ENCODE measurements around the gene EPG5.

EPG5 gene

DNA sequence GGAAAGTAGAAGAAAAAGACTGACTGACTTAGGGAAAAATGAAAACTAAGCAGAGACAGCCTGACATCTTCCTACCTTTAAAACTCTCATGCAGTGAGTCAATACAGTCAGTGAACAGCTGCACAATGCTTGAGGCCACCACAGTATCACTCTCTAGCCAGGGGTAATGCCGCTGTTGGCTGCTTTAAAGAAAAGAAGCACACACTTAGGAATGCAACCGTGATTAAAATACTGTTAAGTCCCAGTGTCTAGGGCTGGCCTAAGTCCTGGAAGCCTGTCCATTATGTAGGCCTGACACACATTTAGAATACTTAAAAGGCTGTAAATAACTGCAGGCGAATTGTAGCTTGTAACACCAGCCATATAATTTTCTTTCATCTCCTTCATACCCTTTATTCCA is 91.0 kb downstream of the EPG5 start:
- DNase-seq (ENCODE audit: insufficient read length) = no peak
- FAIRE-seq = no peak
- TF ChIP-seq TAF1 (IDR thresholded peaks at IDR 0.05; ENCODE audit: borderline replicate concordance, low read depth, low read length) (no peak), POLR2AphosphoS5 (IDR thresholded peaks at IDR 0.05; ENCODE audit: low read depth, low read length) (no peak), POLR2A (IDR thresholded peaks at IDR 0.05; ENCODE audit: low read depth, low read length) (no peak)

DNA sequence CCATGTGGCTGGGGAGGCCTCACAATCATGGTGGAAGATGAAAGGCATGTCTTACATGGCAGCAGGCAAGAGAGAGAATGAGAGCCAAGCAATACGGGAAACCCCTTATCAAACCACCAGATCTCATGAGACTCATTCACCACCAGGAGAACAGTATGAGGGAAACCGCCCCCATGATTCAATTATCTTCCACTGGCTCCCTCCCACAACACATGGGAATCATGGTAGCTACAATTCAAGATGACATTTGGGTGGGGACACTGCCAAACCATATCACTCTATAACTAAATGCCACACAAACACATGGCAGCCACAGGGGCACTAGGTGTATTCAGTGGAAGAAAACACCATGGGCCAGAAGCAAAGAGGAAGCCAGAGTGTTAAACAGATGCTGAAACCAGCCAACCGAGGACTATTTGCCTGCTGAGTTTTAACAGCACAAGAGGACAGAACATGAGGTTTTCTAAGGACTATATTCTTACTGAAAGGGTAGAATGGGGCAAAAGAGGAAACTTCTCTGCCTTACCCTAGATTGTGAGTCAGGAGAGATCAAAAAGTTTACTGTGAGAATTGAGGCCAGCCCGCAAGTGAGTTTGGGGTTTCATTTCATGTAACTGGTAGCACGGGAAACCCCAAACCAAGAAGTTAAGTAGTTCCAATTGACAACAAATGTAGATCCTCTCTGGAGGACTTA is 92.5 kb downstream of the EPG5 start:
- DNase-seq (ENCODE audit: insufficient read length) (peak; percentile 18), FAIRE-seq (peak; percentile 85)

DNA sequence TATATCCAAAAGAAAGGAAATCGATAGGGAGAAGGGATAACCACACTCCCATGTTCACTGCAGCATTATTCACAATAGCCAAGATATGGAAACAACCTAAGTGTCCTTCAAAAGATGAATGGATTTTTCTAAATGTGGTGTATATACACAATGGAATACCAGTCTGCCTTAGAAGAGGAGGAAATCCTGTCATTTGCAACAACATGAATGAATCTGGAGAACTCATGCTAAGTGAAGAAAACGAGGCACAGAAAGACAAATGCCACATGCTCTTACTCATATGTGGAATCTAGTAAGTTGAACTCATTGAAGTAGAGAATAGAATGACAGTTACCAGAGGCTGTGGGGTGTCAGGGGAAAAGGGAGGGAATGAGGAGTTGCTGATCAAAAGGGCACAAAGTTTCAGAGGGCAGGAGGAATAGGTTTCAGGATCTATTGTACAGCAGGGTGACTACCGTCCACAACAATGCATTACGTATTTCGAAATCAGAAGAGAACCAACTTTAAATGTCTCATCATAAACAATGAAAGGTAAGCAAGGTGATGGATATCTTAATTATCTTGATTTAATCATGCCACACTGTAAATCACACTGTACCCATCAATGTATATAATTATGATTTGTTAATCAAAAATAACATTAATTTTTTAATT is 95.6 kb downstream of the EPG5 start:
- DNase-seq (ENCODE audit: insufficient read length) = no peak
- no peak for FAIRE-seq
- TF ChIP-seq POLR2AphosphoS5 (IDR thresholded peaks at IDR 0.05; ENCODE audit: low read depth, low read length) (no peak), TAF1 (IDR thresholded peaks at IDR 0.05; ENCODE audit: borderline replicate concordance, low read depth, low read length) (no peak), POLR2A (IDR thresholded peaks at IDR 0.05; ENCODE audit: low read depth, low read length) (no peak)

More for the DNA sequence above, 92.5 kb downstream of the EPG5 start:
- TF ChIP-seq POLR2A (IDR thresholded peaks at IDR 0.05; ENCODE audit: low read depth, low read length) (no peak), POLR2AphosphoS5 (IDR thresholded peaks at IDR 0.05; ENCODE audit: low read depth, low read length) (no peak), TAF1 (IDR thresholded peaks at IDR 0.05; ENCODE audit: borderline replicate concordance, low read depth, low read length) (no peak)

DNA sequence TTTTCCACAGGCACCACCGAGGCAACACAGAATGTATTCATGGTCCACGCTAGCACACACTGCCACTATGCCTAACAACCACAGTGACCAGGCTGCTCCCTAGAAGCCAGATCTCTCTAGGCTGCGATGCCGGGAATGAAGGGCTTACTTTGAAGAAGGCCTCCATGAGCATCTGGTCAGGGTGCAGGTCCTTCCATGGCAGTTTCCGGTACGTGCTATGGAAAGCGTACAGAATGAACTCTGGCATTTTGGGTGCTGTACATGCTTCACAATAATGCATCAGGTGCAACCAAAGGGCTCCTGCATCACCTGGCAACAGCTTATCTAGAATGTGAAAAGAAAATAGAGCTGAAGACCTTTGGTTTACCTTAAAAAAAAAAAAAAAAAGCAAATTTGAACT is 96.7 kb downstream of the EPG5 start:
- TF ChIP-seq POLR2A (IDR thresholded peaks at IDR 0.05; ENCODE audit: low read depth, low read length) (no peak), TAF1 (IDR thresholded peaks at IDR 0.05; ENCODE audit: borderline replicate concordance, low read depth, low read length) (no peak), POLR2AphosphoS5 (IDR thresholded peaks at IDR 0.05; ENCODE audit: low read depth, low read length) (no peak)
- FAIRE-seq = no peak
- no peak for DNase-seq (ENCODE audit: insufficient read length)

DNA sequence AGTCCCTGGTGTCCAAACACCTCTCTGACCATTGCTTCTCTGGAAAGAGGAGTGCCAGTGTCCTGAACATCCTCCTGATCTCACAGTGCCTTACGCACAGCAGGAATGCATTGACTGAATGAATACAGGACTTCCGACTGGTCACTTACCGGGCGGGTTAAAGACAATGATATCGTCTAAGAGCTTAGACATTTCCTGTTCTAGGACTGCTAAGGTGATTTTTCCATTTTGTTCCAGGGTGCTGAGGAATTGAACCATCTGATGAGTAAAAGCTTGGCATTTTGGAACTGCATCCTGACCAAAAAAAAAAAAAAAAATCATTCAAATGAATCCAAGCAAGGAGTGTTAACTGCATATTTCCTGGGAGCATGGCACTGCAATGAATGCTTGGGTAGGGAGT is 101.7 kb downstream of the EPG5 start:
- TF ChIP-seq TAF1 (IDR thresholded peaks at IDR 0.05; ENCODE audit: borderline replicate concordance, low read depth, low read length) (no peak), POLR2A (IDR thresholded peaks at IDR 0.05; ENCODE audit: low read depth, low read length) (no peak), POLR2AphosphoS5 (IDR thresholded peaks at IDR 0.05; ENCODE audit: low read depth, low read length) (no peak)
- no peak for FAIRE-seq
- DNase-seq (ENCODE audit: insufficient read length) = no peak

DNA sequence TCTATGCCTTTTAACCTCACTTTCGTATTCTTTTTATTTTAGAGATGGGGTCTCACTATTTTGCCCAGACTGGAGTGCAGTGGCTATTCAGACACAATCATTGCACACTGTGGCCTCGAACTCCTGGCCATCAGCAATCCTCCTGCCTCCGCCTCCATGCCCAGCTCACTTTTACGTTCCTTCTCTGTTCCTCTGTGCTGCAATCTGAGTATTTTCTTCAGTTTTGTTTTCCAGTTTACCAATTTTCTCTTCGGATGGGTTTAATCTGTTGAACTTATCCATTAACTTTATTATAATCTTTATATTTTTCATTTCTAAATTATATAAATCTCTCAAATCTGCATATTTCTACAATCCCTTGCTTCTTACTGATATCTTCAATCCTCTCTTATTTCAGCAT is 103.0 kb downstream of the EPG5 start:
- DNase-seq (ENCODE audit: insufficient read length) = no peak
- TF ChIP-seq POLR2AphosphoS5 (IDR thresholded peaks at IDR 0.05; ENCODE audit: low read depth, low read length) (no peak), TAF1 (IDR thresholded peaks at IDR 0.05; ENCODE audit: borderline replicate concordance, low read depth, low read length) (no peak), POLR2A (IDR thresholded peaks at IDR 0.05; ENCODE audit: low read depth, low read length) (no peak)
- FAIRE-seq = no peak

DNA sequence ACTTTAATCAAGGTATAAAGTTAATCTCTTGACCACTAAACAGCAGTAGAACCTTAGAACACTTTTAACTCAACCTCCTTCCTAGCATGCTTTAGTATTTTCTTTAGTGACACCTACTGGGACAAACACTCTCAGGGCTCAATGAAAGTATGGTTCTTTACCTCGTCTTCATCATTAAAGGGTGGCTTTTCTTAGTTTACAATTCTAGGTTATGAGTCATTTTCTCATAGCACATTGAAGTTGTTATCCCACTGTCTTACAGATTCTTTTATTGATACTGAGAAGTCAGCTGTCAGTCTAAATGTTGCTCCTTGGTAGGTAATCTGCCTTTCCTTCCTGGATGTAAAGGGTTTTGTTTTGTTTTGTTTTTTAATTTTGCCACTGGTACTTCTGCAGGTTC is 103.7 kb downstream of the EPG5 start:
- TF ChIP-seq POLR2A (IDR thresholded peaks at IDR 0.05; ENCODE audit: low read depth, low read length) = no peak
- no peak for TF ChIP-seq TAF1 (IDR thresholded peaks at IDR 0.05; ENCODE audit: borderline replicate concordance, low read depth, low read length)
- TF ChIP-seq POLR2AphosphoS5 (IDR thresholded peaks at IDR 0.05; ENCODE audit: low read depth, low read length) = no peak
- FAIRE-seq (no peak), DNase-seq (ENCODE audit: insufficient read length) (no peak)

DNA sequence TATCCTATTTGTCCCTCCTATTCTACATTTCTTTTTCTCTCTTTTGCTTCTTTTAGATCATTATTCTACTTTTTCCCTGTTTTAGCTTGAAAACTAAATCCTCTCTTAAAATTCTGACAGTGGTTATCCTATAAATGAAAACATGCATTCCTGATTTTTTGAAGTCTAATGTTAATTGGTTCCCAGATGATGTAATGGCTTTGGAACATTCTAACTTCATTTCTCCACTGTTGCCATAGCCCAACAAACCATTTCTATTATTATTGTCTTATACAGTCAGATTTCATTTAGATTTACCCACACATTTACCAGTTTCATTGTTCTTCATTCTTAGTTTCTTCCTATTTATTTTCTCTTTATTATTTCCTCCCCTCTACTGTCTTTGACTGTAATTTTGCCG is 105.2 kb downstream of the EPG5 start:
- no peak for FAIRE-seq
- TF ChIP-seq TAF1 (IDR thresholded peaks at IDR 0.05; ENCODE audit: borderline replicate concordance, low read depth, low read length) (no peak), POLR2A (IDR thresholded peaks at IDR 0.05; ENCODE audit: low read depth, low read length) (no peak), POLR2AphosphoS5 (IDR thresholded peaks at IDR 0.05; ENCODE audit: low read depth, low read length) (no peak)
- DNase-seq (ENCODE audit: insufficient read length) = no peak

DNA sequence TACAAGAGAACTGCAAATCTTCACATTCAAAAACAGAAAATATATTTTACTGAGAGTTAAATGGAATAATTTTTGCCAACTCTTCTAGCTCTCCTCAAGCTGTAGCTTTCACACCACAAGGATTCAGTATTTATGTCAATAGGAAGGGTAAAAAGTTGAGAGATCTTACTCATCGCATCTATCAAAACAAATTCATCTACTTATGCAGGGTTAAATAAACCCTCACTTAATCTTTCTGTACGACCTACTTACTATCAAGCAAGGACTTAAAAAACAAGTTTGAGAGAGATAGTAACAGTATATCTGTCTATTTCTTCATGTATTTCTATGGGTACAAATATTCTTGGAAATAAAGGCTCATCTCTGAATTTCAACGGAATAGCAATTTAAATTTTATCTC is 106.2 kb downstream of the EPG5 start:
- DNase-seq (ENCODE audit: insufficient read length) = no peak
- no peak for FAIRE-seq
- TF ChIP-seq POLR2AphosphoS5 (IDR thresholded peaks at IDR 0.05; ENCODE audit: low read depth, low read length) (no peak), POLR2A (IDR thresholded peaks at IDR 0.05; ENCODE audit: low read depth, low read length) (no peak), TAF1 (IDR thresholded peaks at IDR 0.05; ENCODE audit: borderline replicate concordance, low read depth, low read length) (no peak)

DNA sequence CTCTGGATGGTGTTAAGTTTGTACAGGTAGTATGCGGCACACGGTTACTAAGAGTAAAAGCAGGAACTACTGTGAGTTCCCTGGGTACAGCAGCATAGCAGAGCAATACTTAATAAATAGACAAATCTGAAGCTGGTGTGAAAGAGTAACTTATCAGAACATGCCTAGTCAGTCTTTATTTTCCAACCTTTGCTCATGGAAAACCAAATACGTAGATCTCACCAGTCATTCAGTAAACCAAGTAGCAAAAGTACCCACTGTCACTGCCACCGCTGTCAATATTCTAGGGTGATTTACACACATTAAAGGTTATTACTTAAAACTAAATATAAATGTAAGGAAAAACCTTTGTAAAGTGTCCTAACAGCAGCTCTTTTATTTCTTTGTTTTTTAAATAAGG is 106.6 kb downstream of the EPG5 start:
- no peak for TF ChIP-seq TAF1 (IDR thresholded peaks at IDR 0.05; ENCODE audit: borderline replicate concordance, low read depth, low read length)
- no peak for TF ChIP-seq POLR2AphosphoS5 (IDR thresholded peaks at IDR 0.05; ENCODE audit: low read depth, low read length)
- no peak for TF ChIP-seq POLR2A (IDR thresholded peaks at IDR 0.05; ENCODE audit: low read depth, low read length)
- no peak for DNase-seq (ENCODE audit: insufficient read length)
- no peak for FAIRE-seq

DNA sequence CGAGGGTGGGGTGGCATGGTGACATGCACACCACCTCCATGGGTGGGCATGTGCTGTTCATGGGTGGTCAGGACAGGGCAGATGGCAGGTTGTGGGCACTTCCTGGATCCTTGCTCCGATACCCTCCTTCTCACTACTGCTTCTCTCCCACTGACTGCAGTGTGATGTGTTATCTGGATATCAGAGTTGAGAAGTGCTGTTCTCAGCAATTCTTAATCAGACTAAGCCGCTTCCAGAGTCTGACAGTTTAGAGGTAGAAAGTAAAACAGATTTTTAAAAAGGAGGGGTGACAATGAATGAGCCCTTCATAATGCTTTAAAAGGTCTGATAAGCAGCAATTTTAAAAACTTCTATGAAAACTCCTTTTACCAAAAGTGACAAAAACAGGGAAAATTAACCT is 107.8 kb downstream of the EPG5 start:
- no peak for TF ChIP-seq POLR2AphosphoS5 (IDR thresholded peaks at IDR 0.05; ENCODE audit: low read depth, low read length)
- TF ChIP-seq TAF1 (IDR thresholded peaks at IDR 0.05; ENCODE audit: borderline replicate concordance, low read depth, low read length) = no peak
- no peak for TF ChIP-seq POLR2A (IDR thresholded peaks at IDR 0.05; ENCODE audit: low read depth, low read length)
- no peak for DNase-seq (ENCODE audit: insufficient read length)
- FAIRE-seq = no peak

DNA sequence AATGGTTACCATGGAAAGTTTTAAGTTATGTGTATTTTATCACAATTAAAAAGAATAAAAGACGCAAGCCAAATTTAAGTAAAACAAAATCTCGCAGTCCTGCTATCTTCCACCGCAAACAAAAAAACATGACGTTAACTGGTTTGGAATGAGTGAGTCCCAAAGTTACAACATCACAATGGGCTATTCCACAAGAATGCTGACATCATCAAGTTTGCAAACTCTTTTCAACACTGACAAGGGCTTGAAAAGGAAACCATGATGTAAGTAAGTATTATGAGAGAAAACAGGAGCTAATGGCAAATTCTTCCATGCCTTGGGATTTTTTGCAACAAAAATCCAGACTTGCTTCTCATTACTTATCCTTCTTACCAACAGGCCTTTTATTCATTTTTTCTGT is 110.6 kb downstream of the EPG5 start:
- FAIRE-seq (no peak), DNase-seq (ENCODE audit: insufficient read length) (no peak)
- TF ChIP-seq POLR2AphosphoS5 (IDR thresholded peaks at IDR 0.05; ENCODE audit: low read depth, low read length) (no peak), POLR2A (IDR thresholded peaks at IDR 0.05; ENCODE audit: low read depth, low read length) (no peak), TAF1 (IDR thresholded peaks at IDR 0.05; ENCODE audit: borderline replicate concordance, low read depth, low read length) (no peak)

All from GM12892 (cell line).